OCI-LY1 (cell line): Measurements from ENCODE around the gene ZNF530.

Source experiments
- H2AFZ ChIP-seq: fragments of 200-600 bp; sonication (generic), shearing (Covaris generic); 2 replicates; pipeline ENCODE4 v1.6.0; 2014; ENCODE audit warnings: antibody characterized with exemption, mild to moderate bottlenecking, low read length
- H3F3A ChIP-seq: fragments of 200-600 bp; sonication (generic), shearing (Covaris generic); 2 replicates; pipeline ENCODE4 v1.6.0; 2014; ENCODE audit warnings: mild to moderate bottlenecking, antibody characterized with exemption, low read length, moderate library complexity; ENCODE audit not compliant: insufficient read depth
- H3K27ac ChIP-seq: fragments of 200-600 bp; sonication (generic); 2 replicates; pipeline ENCODE4 v1.5.1; 2014; ENCODE audit warnings: low read length, mixed run types, mild to moderate bottlenecking, low read depth; ENCODE audit not compliant: poor library complexity, severe bottlenecking
- H3K27me3 ChIP-seq: fragments of 200-600 bp; sonication (generic); 2 replicates; pipeline ENCODE4 v1.6.0; 2014; ENCODE audit warnings: antibody characterized with exemption, mild to moderate bottlenecking, low read length, moderate library complexity; ENCODE audit not compliant: insufficient read depth
- H3K36me3 ChIP-seq: fragments of 200-600 bp; sonication (generic); 2 replicates; pipeline ENCODE4 v1.6.1; 2014; ENCODE audit warnings: mild to moderate bottlenecking, antibody characterized with exemption, low read length, moderate library complexity, mixed read lengths; ENCODE audit not compliant: insufficient read depth
- H3K4me1 ChIP-seq: fragments of 200-600 bp; sonication (generic); 2 replicates; pipeline ENCODE4 v1.5.1; 2014; ENCODE audit warnings: mild to moderate bottlenecking, low read length, moderate library complexity; ENCODE audit not compliant: insufficient read depth, severe bottlenecking
- H3K4me2 ChIP-seq: fragments of 200-600 bp; sonication (generic), shearing (Covaris generic); 2 replicates; pipeline ENCODE4 v1.6.1; 2014; ENCODE audit warnings: low read length
- H3K4me3 ChIP-seq: fragments of 200-600 bp; sonication (generic); 2 replicates; pipeline ENCODE4 v1.5.1; 2014; ENCODE audit warnings: low read length, low read depth, mild to moderate bottlenecking, mixed read lengths; ENCODE audit not compliant: poor library complexity, severe bottlenecking
- H3K79me2 ChIP-seq: fragments of 200-600 bp; shearing (Covaris generic); 2 replicates; pipeline ENCODE4 v1.6.1; 2016; ENCODE audit warnings: mixed run types, low read length, mixed read lengths; ENCODE audit not compliant: insufficient read depth
- H3K9ac ChIP-seq: fragments of 200-600 bp; sonication (generic), shearing (Covaris generic); 2 replicates; pipeline ENCODE4 v1.6.1; 2014; ENCODE audit warnings: mild to moderate bottlenecking, low read length, mixed read lengths
- H3K9me2 ChIP-seq: fragments of 200-600 bp; sonication (generic), shearing (Covaris generic); 2 replicates; pipeline ENCODE4 v1.6.1; 2014; ENCODE audit warnings: low read depth, mild to moderate bottlenecking, low read length, mixed read lengths
- H3K9me3 ChIP-seq: fragments of 200-600 bp; shearing (Covaris generic); 2 replicates; pipeline ENCODE4 v1.6.1; 2014; ENCODE audit warnings: low read length, mixed read lengths
- H4K20me1 ChIP-seq: fragments of 200-600 bp; sonication (generic), shearing (Covaris generic); 2 replicates; pipeline ENCODE4 v1.6.0; 2016; ENCODE audit warnings: mild to moderate bottlenecking, low read length; ENCODE audit not compliant: insufficient read depth
- EZH2 ChIP-seq: fragments of 200-600 bp; sonication (generic), shearing (Covaris generic); IDR thresholded peaks from 2 replicates; pipeline ENCODE4 v1.8.0; 2017; ENCODE audit warnings: borderline replicate concordance, mixed run types, mild to moderate bottlenecking, antibody characterized with exemption, low read length, moderate library complexity, mixed read lengths
- TF ChIP-seq, protein P1 (sequence below): fragments of 200-600 bp; sonication (generic), shearing (Covaris generic); IDR thresholded peaks from 2 replicates; pipeline ENCODE4 v1.5.1; 2017; ENCODE audit warnings: mild to moderate bottlenecking, antibody characterized with exemption, low read length, moderate library complexity, mixed read lengths

ZNF530 gene

DNA sequence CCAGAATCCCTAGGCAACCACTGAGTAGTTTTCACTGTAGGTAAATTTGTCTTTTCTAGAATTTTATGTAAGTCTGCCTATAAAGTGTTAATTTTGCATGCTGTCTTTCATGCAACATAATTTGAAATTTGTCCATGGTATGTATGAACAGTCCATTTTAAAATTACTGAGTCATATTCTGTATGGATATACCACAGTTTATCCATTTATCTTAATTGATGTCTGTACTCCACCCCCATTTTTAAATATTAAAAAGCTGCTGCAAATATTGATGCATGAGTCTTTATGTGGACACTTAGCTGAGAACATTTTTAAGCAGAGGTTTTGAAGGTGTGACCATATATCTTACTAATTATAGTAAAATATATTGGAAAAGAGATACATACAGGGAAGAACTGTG, 23.4 kb downstream of the ZNF530 start:
- Histone ChIP-seq H3K4me1 (no peaks in the 10 kb centered on the region), H3K9ac (no peak overlapping the region), H3K4me3 (no peak overlapping the region), H3F3A (0 out of 2 replicates have a peak, but pooled peaks cover 3% of the 10 kb centered on the region), H2AFZ (no peak overlapping the region), H3K9me2 (no peaks in the 10 kb centered on the region), H3K27me3 (no peaks in the 10 kb centered on the region), H3K4me2 (no peak overlapping the region), H3K79me2 (no peaks in the 10 kb centered on the region), H3K27ac (no peak overlapping the region), H3K36me3 (peaks cover 67% of the 10 kb centered on the region), H3K9me3 (peaks cover 64% of the 10 kb centered on the region), H4K20me1 (no peaks in the 10 kb centered on the region)
- TF ChIP-seq, protein P1, sequence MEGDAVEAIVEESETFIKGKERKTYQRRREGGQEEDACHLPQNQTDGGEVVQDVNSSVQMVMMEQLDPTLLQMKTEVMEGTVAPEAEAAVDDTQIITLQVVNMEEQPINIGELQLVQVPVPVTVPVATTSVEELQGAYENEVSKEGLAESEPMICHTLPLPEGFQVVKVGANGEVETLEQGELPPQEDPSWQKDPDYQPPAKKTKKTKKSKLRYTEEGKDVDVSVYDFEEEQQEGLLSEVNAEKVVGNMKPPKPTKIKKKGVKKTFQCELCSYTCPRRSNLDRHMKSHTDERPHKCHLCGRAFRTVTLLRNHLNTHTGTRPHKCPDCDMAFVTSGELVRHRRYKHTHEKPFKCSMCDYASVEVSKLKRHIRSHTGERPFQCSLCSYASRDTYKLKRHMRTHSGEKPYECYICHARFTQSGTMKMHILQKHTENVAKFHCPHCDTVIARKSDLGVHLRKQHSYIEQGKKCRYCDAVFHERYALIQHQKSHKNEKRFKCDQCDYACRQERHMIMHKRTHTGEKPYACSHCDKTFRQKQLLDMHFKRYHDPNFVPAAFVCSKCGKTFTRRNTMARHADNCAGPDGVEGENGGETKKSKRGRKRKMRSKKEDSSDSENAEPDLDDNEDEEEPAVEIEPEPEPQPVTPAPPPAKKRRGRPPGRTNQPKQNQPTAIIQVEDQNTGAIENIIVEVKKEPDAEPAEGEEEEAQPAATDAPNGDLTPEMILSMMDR, result no peak
- no peak for TF ChIP-seq EZH2

DNA sequence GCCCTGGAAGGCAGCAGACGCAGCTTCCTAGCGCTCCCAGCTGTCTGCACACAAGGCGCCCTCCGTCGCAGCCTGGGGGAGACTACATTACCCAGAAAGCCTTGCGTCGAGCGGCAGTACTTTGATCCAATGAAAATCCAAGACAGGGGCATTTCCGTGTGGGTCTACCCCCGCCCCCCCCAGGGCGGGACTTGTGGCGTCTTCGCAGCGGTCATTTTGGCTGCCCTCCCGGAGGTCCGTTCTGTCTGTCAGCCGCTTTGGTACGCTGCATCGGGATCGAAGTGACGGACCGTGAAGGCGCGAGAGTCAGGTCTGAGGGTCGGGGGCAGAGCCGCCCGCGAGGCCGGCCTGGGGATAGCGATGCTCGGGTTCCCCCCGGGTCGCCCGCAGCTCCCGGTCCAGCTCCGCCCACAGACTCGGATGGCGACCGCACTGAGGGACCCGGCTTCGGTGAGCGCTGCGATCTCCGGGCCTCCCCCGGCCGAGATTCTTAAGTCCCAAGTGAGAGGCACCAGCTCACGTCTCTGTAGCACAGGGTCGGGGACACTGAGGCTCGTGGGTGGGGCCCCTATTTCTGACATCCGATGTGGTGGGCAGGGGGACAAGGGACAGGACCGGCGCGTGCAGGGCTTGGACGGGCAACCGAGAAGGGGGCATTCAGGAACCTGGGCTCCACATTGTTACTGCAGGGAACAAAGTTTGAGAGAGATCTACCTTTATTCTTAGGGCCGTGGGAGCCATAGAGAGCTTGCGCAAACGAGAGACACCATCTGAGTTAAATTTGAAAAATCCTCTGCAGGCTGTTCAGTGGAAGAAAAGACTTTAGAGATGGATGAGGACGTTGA, 33.5 kb downstream of the ZNF530 start, which contains the start of gene ZNF211:
TSS of gene ZNF211 (plus strand) at position 182 of the 845 bp plus-strand sequence. CDS start at position 361, 179 bp downstream.
- no peaks in the 10 kb centered on the region for H4K20me1 ChIP-seq
- 0 out of 2 replicates have a peak, but pooled peaks cover 5% of the 10 kb centered on the region for H3K79me2 ChIP-seq
- H3K4me2 ChIP-seq, result peak within 1 kb of the TSS; percentile 98
- no peaks in the 10 kb centered on the region for H3K9me2 ChIP-seq
- H3F3A ChIP-seq, result no peaks in the 10 kb centered on the region
- no peak within 1 kb of the TSS for H3K27ac ChIP-seq
- peak within 1 kb of the TSS; percentile 95 for H3K9ac ChIP-seq
- H3K36me3 ChIP-seq, result peaks cover 37% of the 10 kb centered on the region
- H3K4me3 ChIP-seq, result peak within 1 kb of the TSS; percentile 100
- H2AFZ ChIP-seq, result peak within 1 kb of the TSS; percentile 39
- H3K9me3 ChIP-seq, result peaks cover 15% of the 10 kb centered on the region
- H3K4me1 ChIP-seq, result peaks cover 12% of the 10 kb centered on the region
- no peaks in the 10 kb centered on the region for H3K27me3 ChIP-seq
- TF ChIP-seq, protein P1, result no peak
- no peak for TF ChIP-seq EZH2

DNA sequence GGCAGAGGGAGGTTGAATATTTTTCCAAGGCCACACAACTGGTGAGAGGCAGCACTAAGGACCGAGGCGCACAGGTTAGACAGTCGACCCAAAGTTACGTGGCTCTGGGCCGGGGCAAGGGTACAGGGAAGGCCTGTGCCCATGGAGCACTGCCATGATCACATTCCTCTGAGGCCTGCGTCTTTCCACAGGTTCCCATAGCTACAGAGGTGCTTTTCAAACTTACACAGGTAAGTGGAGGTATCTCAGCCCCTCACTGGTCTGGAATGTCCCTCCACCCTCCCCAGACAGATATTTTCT, 34.1 kb downstream of the ZNF530 start:
- no peaks in the 10 kb centered on the region for H3K27me3 ChIP-seq
- H3K36me3 ChIP-seq, result peaks cover 43% of the 10 kb centered on the region
- peaks cover 12% of the 10 kb centered on the region for H3K4me1 ChIP-seq
- H3K9ac ChIP-seq, result peak overlapping the region; percentile 95
- H3K9me2 ChIP-seq, result no peaks in the 10 kb centered on the region
- peaks cover 12% of the 10 kb centered on the region for H3K9me3 ChIP-seq
- no peak overlapping the region for H3K27ac ChIP-seq
- H3K79me2 ChIP-seq, result 0 out of 2 replicates have a peak, but pooled peaks cover 5% of the 10 kb centered on the region
- no peak overlapping the region for H2AFZ ChIP-seq
- TF ChIP-seq EZH2, result no peak
- TF ChIP-seq, protein P1, result no peak
- H3F3A ChIP-seq, result no peaks in the 10 kb centered on the region
- peak overlapping the region; percentile 98 for H3K4me2 ChIP-seq
- peak overlapping the region; percentile 100 for H3K4me3 ChIP-seq
- H4K20me1 ChIP-seq, result no peaks in the 10 kb centered on the region
